K562 (cell line): Measurements from ENCODE around the gene MBOAT2. TPM values are rescaled to one million over a fixed set of nuclear protein-coding genes. Genes with fewer than 3 reads are reported as not detected.

Experiments
- ATAC-seq: fragments of 200-7000 bp; cut with Tn5 transposase; 3 replicates; pipeline ENCODE4 v1.9.1; 2020; ENCODE audit warnings: moderate library complexity
- BruUV-seq: library from RNA; stranded (reverse); fragments of 400-500 nt; replicated peaks from 2 replicates; lab custom pipeline; 2021; lab: Mats Ljungman, UMichigan
- CTCF ChIA-PET: fragments of 300-600 bp; formaldehyde crosslinking; extraction: SDS; loops from one replicate; lab custom pipeline; 2021; ENCODE audit warnings: low intra/inter-chr PET ratio; lab: Yijun Ruan, JAX
- POLR2A ChIA-PET: fragments of 300-600, 350-650 bp; sonication (Branson Sonifier 250); formaldehyde crosslinking; extraction: SDS; loops from one replicate; lab custom pipeline; 2021; ENCODE audit warnings: antibody characterized with exemption, inconsistent platforms; lab: Yijun Ruan, JAX
- DNase-seq, 4 experiments: peaks; one replicate each; pipeline versions ENCODE4 v3.0.0 to v3.0.0-alpha.2; 2011 to 2018; ENCODE audit warnings: low spot score in 3 of 4, mixed read lengths in 3 of 4; ENCODE audit errors: extremely low read depth in 1 of 4
- FAIRE-seq: peaks from 2 replicates; lab custom pipeline; 2011; peaks lifted over from hg19 to GRCh38; lab: Jason Lieb, UNC
- H2AFZ ChIP-seq: 2 replicates; pipeline ENCODE4 v1.6.0; 2011; ENCODE audit warnings: low read depth, low read length, control low read depth, inconsistent platforms
- H3K27ac ChIP-seq: fragments of 200-600 bp; 3 replicates; pipeline ENCODE4 v1.8.0; 2011; ENCODE audit warnings: low read depth, mild to moderate bottlenecking, control low read depth, inconsistent platforms, low read length, moderate library complexity, mixed read lengths; ENCODE audit errors: extremely low read depth
- H3K27me3 ChIP-seq, 2 experiments: fragments of 300-600 bp in 1 of 2; 2 replicates in 1 of 2; 3 replicates in 1 of 2; pipeline versions ENCODE4 v1.6.0 to v1.8.0; 2011; ENCODE audit warnings: inconsistent platforms in 2 of 2, low read length in 2 of 2, mild to moderate bottlenecking in 1 of 2, mixed read lengths in 1 of 2, moderate library complexity in 1 of 2; ENCODE audit not compliant: control insufficient read depth in 2 of 2, insufficient read depth in 2 of 2
- H3K36me3 ChIP-seq: fragments of 300-600 bp; 3 replicates; pipeline ENCODE4 v1.8.0; 2011; ENCODE audit warnings: mild to moderate bottlenecking, low read length, inconsistent platforms; ENCODE audit not compliant: control insufficient read depth, insufficient read depth
- H3K4me1 ChIP-seq, 2 experiments: fragments of 200-600 bp in 1 of 2; replicated peaks in 1 of 2; 2 replicates in 1 of 2; 3 replicates in 1 of 2; pipeline versions ENCODE4 v1.5.1 to v1.8.0; 2011; ENCODE audit warnings: inconsistent platforms in 2 of 2, low read length in 2 of 2, mild to moderate bottlenecking in 1 of 2, mixed read lengths in 1 of 2, moderate library complexity in 1 of 2; ENCODE audit not compliant: control insufficient read depth in 2 of 2, insufficient read depth in 2 of 2
- H3K4me2 ChIP-seq: 2 replicates; pipeline ENCODE4 v1.6.1; 2011; ENCODE audit warnings: low read length, control low read depth, inconsistent platforms, mixed read lengths; ENCODE audit not compliant: insufficient read depth
- H3K4me3 ChIP-seq: fragments of 200-600 bp; sonication (generic), shearing (Covaris generic); 2 replicates; pipeline ENCODE4 v1.5.1; 2016; ENCODE audit warnings: control low read depth, inconsistent platforms
- H3K79me2 ChIP-seq: fragments of 200-600 bp; 3 replicates; pipeline ENCODE4 v1.8.0; 2011; ENCODE audit warnings: low read length, inconsistent platforms; ENCODE audit not compliant: control insufficient read depth, insufficient read depth
- H3K9ac ChIP-seq, 2 experiments: 2 replicates each; pipeline versions ENCODE4 v1.6.0 to v1.6.1; 2011; ENCODE audit warnings: low read depth in 2 of 2, low read length in 2 of 2, control low read depth in 1 of 2, inconsistent platforms in 1 of 2, mild to moderate bottlenecking in 1 of 2, mixed read lengths in 1 of 2; ENCODE audit not compliant: insufficient read depth in 1 of 2
- H3K9me1 ChIP-seq: one replicate; pipeline ENCODE4 v1.6.0; 2011; ENCODE audit warnings: inconsistent platforms, mild to moderate bottlenecking, low read length, moderate library complexity; ENCODE audit not compliant: control insufficient read depth, insufficient read depth
- H3K9me3 ChIP-seq: replicated peaks from 2 replicates; pipeline ENCODE4 v1.5.1; 2011; ENCODE audit warnings: low read depth, low read length, inconsistent platforms; ENCODE audit not compliant: control insufficient read depth, insufficient read depth
- H4K20me1 ChIP-seq: replicated peaks from 2 replicates; pipeline ENCODE4 v1.6.1; 2011; ENCODE audit warnings: low read length, inconsistent platforms, mixed read lengths; ENCODE audit not compliant: control insufficient read depth, insufficient read depth
- DPF2 ChIP-seq: fragments of 450-650 bp; IDR thresholded peaks from 2 replicates; pipeline ENCODE4 v1.6.1; 2016
- EHMT2 ChIP-seq: fragments of 450-650 bp; IDR thresholded peaks from 2 replicates; pipeline ENCODE4 v1.6.1; 2018; ENCODE audit warnings: antibody characterized with exemption
- HCFC1 ChIP-seq: IDR thresholded peaks from 2 replicates; pipeline ENCODE4 v1.6.1; 2012; ENCODE audit warnings: low read depth, low read length, improper control_type of control experiment
- MTA2 ChIP-seq: fragments of 450-650 bp; IDR thresholded peaks from 2 replicates; pipeline ENCODE4 v1.6.1; 2016; ENCODE audit warnings: low read depth
- OTX1 ChIP-seq: fragments of 450-650 bp; formaldehyde crosslinking; IDR thresholded peaks from 2 replicates; pipeline ENCODE4 v1.4.0; 2022; ENCODE audit warnings: mild to moderate bottlenecking
- POLR3A ChIP-seq: IDR thresholded peaks from 2 replicates; pipeline ENCODE4 v1.6.1; 2011; ENCODE audit warnings: borderline replicate concordance, mild to moderate bottlenecking, moderate library complexity; ENCODE audit not compliant: insufficient read length, insufficient read depth; ENCODE audit errors: extremely low read depth
- RBM17 ChIP-seq: fragments of 200-400 bp; formaldehyde crosslinking; IDR thresholded peaks from 2 replicates; pipeline ENCODE4 v1.6.1; 2017; ENCODE audit warnings: low read depth, mild to moderate bottlenecking, low read length, borderline replicate concordance
- TAL1 ChIP-seq: fragments of 450-650 bp; IDR thresholded peaks from 2 replicates; pipeline ENCODE4 v1.6.1; 2016; ENCODE audit warnings: mild to moderate bottlenecking
- TEAD4 ChIP-seq, 2 experiments: sonication (generic) in 1 of 2; formaldehyde crosslinking in 1 of 2; IDR thresholded peaks; 2 replicates each; pipeline versions ENCODE4 v1.6.1 to v1.8.0; 2012 to 2022; ENCODE audit warnings: borderline replicate concordance in 1 of 2, inconsistent platforms in 1 of 2, low read length in 1 of 2, mild to moderate bottlenecking in 1 of 2, missing genetic modification reagents in 1 of 2
- THRAP3 ChIP-seq: fragments of 450-650 bp; IDR thresholded peaks from 2 replicates; pipeline ENCODE4 v1.6.1; 2016; ENCODE audit warnings: mild to moderate bottlenecking, inconsistent platforms, borderline replicate concordance
- ZBTB34 ChIP-seq: fragments of 250-450 bp; sonication (Bioruptor Pico); IDR thresholded peaks from 2 replicates; pipeline ENCODE4 v1.8.0; 2021; ENCODE audit warnings: mild to moderate bottlenecking, moderate library complexity
- ZNF140 ChIP-seq: fragments of 250-450 bp; sonication (Bioruptor Pico); IDR thresholded peaks from 2 replicates; pipeline ENCODE4 v1.8.0; 2021; ENCODE audit warnings: moderate library complexity, mild to moderate bottlenecking, inconsistent platforms
- ZNF561 ChIP-seq: fragments of 450-650 bp; formaldehyde crosslinking; conservative IDR thresholded peaks from 2 replicates; pipeline ENCODE4 v1.4.0; 2020; ENCODE audit warnings: mild to moderate bottlenecking, moderate library complexity
- WGBS: fragments of 100-300 bp; shearing (Covaris generic); methylation state at CpG from one replicate; pipeline ENCODE4 v1.1.6; 2016; ENCODE audit warnings: low coverage, mixed read lengths; ENCODE audit not compliant: insufficient coverage; ENCODE audit errors: missing lambda C conversion rate; 5-methylcytosine and 5-hydroxymethylcytosine counted together
- in situ Hi-C: fragments of 300-500 bp; cut with MboI; formaldehyde crosslinking; loops from 4 replicates; pipeline ENCODE4 v1.15.0; 2018; ENCODE audit warnings: inconsistent platforms, mixed read lengths
- intact Hi-C: fragments of 100-400 bp; cut with micrococcal nuclease; formaldehyde crosslinking; loops from 2 replicates; pipeline ENCODE4 v1.14.2; 2022
- polyA plus RNA-seq, 8 experiments: library from polyadenylated mRNA; depleted of rRNA in 4 of 8; stranded (reverse) in 5 of 8; unstranded in 3 of 8; fragments of >200 nt; fragmentation: Nextera tagmentation in 2 of 8; fragmentation: Illumina TruSeq in 1 of 8; extraction: Ambion mirVana in 2 of 8; extraction: Trizol in 1 of 8; gene quantifications; 2 replicates each; pipeline versions ENCODE4 v1.2.1 to v1.2.3, GENCODE V29; 2011 to 2014; ENCODE audit warnings: inconsistent platforms in 1 of 8, missing spikeins in 1 of 8
- total RNA-seq, 7 experiments: library from RNA; depleted of rRNA in 6 of 7; stranded (reverse); fragments of >200 nt in 6 of 7; fragmentation: Illumina TruSeq in 2 of 7; extraction: Trizol in 2 of 7; gene quantifications; 2 replicates each; pipeline versions ENCODE4 v1.2.1 to v1.2.3, GENCODE V29; 2011 to 2021; ENCODE audit warnings: low replicate concordance in 1 of 7
- TF ChIP-seq, protein P1 (sequence below): sonication (generic); IDR thresholded peaks from 2 replicates; pipeline ENCODE4 v1.6.1; 2016
- TF ChIP-seq, protein P2 (sequence below): fragments of 450-650 bp; IDR thresholded peaks from 2 replicates; pipeline ENCODE4 v1.6.1; 2016

Gene MBOAT2
- total and polyA plus RNA-seq, 9 of the 15 experiments (the other 6 are each of a cell fraction or from before 2014, with no cell fraction given): 8.4 to 122 (median 27.6) TPM

DNA sequence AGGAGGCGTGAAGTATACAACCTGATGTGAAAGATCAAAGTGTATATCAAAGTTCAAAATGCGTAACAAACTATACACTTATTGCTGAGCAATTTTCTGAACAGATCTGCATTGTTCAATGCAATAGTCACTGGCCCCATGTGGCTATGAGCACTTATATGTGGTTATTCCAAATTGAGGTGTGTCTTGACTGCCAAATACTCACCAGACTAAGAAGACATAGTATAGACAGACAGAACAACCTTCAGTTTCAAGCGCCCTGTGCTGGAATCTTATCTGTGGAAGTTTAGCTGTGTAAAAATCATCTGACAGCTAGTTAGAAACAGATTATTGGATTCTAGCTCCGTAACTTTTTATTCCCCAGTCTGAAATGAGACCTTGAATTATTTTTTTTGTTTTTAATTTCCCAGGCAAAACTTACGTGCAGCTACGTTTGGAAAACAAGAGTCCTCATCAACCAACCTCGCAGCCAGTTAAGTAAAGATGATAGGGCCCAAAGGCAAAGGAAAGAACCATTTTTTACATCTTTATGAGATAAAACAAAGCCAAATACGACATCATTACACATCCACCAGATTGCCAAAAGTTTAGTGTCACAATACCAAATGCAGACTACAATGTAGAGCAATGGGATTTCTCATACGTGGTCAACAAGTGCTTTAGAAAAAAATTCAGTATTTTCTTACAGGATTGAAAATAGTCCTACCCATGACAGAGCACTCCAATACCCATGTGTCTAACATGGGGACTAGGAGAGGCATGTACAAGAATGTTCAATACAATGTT lies 37.2 kb downstream of the MBOAT2 start (continued):
- TF ChIP-seq, protein P1, sequence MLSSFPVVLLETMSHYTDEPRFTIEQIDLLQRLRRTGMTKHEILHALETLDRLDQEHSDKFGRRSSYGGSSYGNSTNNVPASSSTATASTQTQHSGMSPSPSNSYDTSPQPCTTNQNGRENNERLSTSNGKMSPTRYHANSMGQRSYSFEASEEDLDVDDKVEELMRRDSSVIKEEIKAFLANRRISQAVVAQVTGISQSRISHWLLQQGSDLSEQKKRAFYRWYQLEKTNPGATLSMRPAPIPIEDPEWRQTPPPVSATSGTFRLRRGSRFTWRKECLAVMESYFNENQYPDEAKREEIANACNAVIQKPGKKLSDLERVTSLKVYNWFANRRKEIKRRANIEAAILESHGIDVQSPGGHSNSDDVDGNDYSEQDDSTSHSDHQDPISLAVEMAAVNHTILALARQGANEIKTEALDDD: peak; percentile 76

GRCh38 chr2:8965216-8965969 lies 38.1 kb downstream of the MBOAT2 start:
- ChIA-PET POLR2A (interaction anchor here (1.2 to 1.6 kb wide), 3 partner anchors 12 to 23 kb away, joined by 4 to 6 read pairs (median 5); no protein-coding TSS in a partner anchor), CTCF (interaction anchor here (0.8 kb wide), 1 partner anchor 145 kb away, joined by 3 read pairs; no protein-coding TSS in a partner anchor)
- Histone ChIP-seq H3K9ac (peak overlapping the region in 1 of 2 experiments; percentile 25; a peak in 1 of 4 replicates), H3K27ac (peak overlapping the region; percentile 32; the same call in 2 of the 3 replicates), H2AFZ (no peak overlapping the region), H3K9me1 (no peaks in the 10 kb centered on the region), H3K36me3 (0 out of 3 replicates have a peak, but pooled peaks cover 3% of the 10 kb centered on the region), H4K20me1 (no peaks in the 10 kb centered on the region), H3K4me1 (peaks cover 0 to 16% of the 10 kb centered on the region in 2 experiments; a peak in 3 of 5 replicates), H3K9me3 (no peaks in the 10 kb centered on the region), H3K4me2 (no peak overlapping the region), H3K27me3 (no peaks in the 10 kb centered on the region), H3K79me2 (peaks cover 72% of the 10 kb centered on the region), H3K4me3 (no peak overlapping the region)
- intact Hi-C loops (no loop called here), in situ Hi-C loops (no loop called here)
- 30% methylated on average over 8 of the region's 8 CpGs for WGBS
- no TSS peak for BruUV-seq
- ATAC-seq: peak; percentile 36; the same call in 1 of the 3 replicates
- peak in 2 of 4 experiments; percentile 20 to 22 for DNase-seq
- FAIRE-seq: no peak
- TF ChIP-seq HCFC1 (no peak), ZBTB34 (CRISPR knock-in tag) (no peak), DPF2 (peak; percentile 33; the same call in 1 of the 2 replicates), RBM17 (no peak), EHMT2 (no peak), MTA2 (peak; percentile 42; the same call in 1 of the 2 replicates), THRAP3 (no peak), OTX1 (CRISPR knock-in tag) (no peak), TAL1 (peak; percentile 58), TEAD4 (IDR thresholded peaks at IDR 0.05; ENCODE audit: low read length) (peak; percentile 74), TEAD4 (CRISPR knock-in tag; IDR thresholded peaks at IDR 0.05; ENCODE audit: borderline replicate concordance) (no peak), ZNF561 (CRISPR knock-in tag) (no peak), ZNF140 (CRISPR knock-in tag) (no peak), POLR3A (no peak)
- TF ChIP-seq, protein P2, sequence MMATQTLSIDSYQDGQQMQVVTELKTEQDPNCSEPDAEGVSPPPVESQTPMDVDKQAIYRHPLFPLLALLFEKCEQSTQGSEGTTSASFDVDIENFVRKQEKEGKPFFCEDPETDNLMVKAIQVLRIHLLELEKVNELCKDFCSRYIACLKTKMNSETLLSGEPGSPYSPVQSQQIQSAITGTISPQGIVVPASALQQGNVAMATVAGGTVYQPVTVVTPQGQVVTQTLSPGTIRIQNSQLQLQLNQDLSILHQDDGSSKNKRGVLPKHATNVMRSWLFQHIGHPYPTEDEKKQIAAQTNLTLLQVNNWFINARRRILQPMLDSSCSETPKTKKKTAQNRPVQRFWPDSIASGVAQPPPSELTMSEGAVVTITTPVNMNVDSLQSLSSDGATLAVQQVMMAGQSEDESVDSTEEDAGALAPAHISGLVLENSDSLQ: no peak
